UCSD-AML1 (cell line): ENCODE measurements around the gene KCNH8.

Experiments
- DNase-seq: peaks from one replicate; lab custom pipeline; 2025; ENCODE audit not compliant: unreplicated experiment; lab: John Stamatoyannopoulos, UW

KCNH8 gene

DNA sequence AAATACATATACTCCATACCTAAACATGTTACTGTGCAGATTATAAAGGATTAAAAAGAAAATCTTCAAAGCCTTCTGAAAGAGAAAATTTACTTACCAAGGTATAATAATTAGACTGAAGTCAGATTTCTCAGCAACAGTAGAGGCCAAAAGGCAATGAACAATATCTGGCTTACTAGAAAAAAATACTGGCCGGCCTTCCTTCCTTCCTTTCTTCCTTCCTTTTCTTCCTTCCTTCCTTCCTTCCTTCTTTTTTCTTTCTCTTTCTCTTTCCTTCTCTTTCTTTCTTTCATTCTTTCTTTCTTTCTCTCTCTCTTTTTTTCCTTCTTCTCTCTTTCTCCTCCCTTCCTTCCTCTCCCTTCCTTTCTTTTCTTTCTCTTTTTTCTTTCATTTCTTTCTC, 209.6 kb downstream of the KCNH8 start:
- DNase-seq = no peak

DNA sequence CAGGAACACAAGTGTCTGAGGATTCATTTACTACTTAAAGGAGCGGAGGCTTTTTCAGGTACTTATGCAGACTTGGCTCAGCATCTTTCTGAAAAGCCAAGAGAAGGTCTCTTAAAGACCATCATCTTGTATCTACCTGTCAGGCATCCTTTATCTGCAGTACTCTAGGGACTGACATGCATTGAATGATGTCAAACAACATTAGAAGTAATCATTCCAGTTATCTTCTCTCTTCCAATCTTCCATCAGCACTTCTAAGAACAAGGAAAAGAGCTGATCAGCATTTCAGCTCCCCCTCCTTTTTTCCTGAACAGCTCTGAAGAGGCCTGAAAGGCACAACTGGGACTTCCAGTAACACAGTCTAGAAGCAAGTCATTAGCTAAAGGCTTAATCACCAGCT, 214.8 kb downstream of the KCNH8 start:
- DNase-seq = no peak

DNA sequence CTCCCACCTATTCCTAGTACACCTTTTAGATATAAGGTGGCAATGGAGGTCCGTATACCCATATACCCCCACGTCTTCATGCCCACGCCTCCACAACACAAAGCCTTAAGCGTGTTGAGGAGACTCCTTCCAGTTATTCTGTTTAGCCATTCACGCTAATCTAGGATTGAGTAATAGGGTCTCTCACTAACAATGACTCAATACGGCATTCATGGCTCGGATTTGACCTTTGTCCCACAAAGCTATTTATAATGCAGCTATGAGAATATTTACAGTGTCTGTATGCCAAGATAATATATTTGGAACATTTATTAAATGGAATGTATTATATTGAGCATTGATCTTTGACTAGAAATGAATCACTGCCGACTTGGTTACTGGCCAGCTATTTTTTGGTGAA, 215.8 kb downstream of the KCNH8 start:
- no peak for DNase-seq

DNA sequence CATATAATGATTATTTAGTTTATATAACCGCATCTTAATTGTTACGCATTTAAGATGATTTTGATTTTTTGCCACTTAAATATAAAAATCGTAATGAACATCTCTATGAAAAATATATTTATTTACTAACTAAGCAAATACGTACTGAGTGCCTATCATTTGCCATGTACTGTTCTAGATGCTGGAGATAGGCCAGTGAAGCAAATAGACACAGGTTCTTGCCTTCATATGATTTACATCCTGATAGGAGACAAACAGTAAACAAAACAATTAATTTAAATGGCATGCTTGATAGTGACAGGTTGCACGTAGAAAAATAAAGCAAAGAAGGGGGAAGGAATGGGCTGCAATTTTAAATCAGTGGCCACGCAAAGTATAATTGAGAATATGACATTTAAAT, 217.2 kb downstream of the KCNH8 start:
- no peak for DNase-seq

DNA sequence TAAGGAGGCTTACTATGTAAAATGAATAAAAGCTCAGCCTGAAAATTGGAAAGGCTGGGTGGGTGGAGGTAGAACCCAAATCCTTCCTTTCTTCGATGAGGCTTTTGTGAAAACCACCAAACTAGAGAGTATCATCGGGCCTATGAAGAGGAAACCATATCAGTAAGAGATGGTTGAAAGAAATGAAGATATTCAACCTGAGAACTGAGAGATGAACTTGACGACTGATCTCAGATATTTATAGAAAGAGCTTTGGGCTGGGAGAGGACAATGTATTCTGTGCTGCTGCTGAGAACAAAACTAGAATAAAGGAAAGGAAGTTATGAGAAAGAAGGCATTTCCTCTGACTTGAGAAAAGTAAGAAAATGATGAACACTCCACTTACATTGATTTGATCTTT, 236.6 kb downstream of the KCNH8 start:
- no peak for DNase-seq

DNA sequence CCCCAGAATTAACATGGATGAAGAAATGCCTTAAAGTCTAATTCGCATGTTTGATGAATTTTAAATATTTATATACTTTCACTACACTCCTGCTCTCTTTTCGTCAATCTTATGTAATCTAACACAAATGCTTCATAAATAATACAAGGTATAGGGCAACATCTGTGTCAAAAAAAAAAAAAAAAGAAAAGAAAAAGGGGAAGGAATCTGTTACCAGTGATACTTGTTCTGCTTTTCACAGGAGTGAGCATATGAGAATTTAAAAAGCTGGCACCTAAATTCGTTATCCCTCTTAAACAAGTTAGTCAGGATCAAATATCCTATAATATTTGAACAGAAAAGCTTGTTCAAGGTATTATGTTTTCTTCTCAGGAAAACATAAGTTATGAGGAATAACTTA, 243.8 kb downstream of the KCNH8 start:
- no peak for DNase-seq

DNA sequence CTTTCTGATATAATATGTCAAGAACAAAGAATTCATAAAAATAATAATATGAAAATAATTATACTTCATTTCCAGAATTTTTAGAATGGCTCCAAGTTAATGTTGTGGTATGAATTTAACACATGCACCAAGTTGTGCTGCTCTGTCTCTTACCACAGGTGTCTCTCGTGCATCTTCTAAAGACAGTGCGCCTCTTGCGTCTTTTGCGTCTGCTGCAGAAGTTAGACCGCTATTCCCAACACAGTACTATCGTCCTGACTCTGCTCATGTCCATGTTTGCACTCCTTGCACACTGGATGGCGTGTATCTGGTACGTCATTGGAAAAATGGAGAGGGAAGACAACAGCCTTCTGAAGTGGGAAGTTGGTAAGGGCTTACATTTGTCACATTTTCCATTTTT, 246.6 kb downstream of the KCNH8 start:
- DNase-seq = no peak

DNA sequence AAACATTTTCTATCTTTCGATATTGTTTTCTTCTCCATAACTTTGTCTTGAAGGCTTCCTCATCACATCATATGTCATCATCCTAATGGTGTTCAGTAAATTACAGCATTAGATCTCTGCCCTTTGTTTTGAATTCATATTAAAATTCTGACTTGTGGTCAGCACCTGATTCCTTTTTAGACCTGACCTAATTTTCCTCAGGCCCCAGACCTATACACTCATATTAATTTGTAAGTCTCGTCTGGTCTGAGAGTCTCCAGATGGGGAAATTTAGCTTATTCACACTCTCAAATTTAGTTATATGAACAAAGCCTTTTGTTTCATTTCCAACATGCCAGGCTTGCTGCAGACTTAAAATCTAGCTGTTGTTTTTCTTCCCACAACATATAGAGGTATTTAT, 248.4 kb downstream of the KCNH8 start:
- DNase-seq = no peak

DNA sequence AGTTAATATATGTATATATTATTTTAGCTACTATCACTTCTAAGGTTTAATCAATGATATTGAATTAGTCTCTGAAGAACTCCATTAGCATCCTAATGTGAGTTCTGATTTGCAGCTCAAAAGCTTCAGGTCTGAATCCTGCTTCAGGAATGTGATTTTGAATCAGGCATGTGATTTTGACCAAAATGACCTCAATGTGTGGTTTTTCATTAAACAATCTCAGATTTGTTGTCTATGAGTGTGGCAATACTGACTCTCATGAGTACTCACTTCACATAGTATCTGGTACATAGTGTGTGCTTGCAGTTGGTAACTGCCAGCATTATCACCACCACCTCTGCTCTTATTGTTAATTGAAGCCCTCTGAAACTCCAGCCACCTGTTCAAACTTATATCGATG, 251.0 kb downstream of the KCNH8 start:
- DNase-seq = no peak

DNA sequence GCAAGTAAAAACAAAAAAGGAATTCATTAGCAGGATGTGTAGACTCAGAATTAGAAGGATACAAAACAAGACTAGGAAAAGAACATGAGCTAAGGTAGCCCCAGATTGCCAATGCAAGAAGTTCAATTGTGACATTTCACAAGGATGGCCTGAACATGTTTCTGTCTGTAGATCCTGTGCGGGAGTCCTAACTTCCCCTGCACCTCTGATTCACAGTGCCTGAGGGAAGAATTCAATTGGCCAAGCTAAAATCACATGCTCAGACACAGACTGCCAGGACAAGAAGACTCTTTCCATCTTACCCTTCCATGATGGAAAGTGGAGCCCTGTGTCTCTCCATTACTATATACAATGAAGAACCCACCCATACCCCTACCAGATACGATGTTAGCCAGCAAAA, 251.5 kb downstream of the KCNH8 start:
- DNase-seq = no peak

DNA sequence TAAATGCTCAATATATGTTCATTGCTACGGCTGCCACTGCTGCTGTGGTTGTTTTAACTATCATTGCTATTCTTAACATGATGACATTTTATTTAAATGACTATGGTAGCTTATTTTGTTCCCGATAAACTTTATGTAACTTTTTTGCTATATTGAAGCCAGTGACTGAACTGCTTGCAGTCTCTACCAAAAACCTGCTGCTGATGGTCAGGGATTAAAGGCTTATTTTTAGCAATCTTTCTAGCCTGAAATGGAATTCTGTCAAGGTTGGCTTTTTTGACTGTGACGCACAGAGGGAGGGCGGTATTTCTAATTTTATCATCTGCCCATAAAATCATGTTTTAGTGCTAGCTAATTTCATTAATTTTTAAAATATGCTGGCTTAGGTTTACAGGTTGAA, 271.8 kb downstream of the KCNH8 start:
- DNase-seq = no peak

DNA sequence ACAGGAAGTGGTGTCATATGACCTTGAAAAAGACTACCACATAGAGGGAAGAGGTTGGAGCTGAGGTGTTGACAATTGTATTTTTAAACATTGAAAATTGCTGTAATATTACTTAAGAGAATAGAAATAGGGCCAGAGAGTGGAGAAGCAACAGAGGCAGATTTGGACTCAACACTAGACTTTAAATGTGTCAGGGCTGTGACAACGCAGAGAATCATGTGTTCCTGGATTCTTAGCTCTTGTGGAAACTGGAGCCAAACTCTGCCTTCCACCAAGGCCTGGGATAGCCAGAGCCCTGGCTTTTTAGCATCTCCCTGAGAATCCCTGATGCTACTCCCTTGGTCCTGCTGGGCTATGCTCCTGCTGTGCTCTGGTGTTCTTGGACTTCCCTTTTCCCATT, 277.5 kb downstream of the KCNH8 start:
- no peak for DNase-seq

DNA sequence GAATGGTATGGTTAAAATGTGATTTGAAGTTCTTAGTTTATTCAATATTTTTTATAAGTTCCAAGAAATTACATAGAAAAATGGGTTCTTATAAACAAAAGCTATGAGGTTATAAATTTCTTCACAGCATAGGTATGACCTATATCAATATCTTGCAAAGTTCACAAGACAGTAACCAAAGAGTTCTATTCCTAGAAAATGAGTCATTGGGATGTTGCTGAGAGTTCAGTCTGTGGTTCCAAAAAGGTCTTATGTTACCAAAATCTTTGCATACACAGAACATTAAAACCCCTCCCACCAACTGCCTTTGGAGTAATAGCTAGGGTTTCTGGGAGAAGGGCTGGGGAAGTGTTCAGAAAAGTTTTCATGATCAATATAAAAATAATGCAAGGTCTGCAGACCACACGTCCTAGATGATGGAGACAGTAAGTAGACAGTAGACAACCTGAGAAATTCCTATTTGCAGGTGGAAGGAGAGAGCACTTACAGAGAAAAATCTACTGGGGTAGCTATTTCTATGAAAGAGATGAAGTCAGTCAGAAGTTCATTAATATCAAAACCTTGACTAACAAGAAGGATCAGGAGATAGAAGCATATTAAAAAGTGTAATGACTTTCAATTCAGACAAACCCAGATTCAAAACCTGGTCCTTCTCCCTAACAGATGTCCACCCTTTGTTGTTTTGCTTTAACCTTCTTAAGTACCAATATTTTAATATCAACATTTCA, 279.3 kb downstream of the KCNH8 start:
- DNase-seq = no peak

DNA sequence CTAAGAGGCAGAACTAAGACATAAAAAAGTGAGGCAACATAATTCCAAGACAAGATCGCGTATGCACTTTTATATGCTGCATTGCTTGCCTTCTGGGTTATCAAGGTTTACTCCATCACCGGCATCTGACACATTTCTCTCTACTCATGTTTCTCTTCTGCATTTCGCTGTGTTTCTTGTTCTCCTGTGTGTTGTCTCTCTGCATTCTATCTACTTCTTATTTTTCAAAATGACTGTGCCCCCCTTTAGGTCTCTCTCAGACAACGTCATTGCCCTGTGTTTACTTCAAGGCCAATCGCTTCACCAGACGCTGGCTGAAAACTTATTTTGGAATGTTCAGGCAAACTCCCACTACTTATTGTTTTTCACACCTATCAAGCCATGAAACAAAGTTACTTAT, 280.4 kb downstream of the KCNH8 start:
- DNase-seq = no peak

DNA sequence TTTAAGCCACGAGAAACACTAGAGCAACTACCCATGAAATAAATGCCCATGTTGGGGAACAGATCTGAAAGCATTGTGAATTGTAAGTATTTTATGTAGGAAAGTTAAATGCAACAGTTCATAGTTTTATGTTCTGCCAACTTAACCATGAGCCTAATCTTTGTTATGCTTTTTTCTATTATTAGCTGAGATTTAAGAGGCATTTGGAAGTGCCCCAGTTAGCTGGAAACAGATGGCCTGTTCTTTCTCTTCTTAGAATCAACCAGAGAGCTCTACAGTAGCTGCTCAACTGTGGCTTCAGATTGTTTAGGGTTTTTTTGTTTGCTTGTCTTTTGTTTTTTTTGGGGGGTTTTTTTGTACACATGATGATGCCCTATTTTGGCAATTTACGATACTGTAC, 284.4 kb downstream of the KCNH8 start:
- DNase-seq = no peak

DNA sequence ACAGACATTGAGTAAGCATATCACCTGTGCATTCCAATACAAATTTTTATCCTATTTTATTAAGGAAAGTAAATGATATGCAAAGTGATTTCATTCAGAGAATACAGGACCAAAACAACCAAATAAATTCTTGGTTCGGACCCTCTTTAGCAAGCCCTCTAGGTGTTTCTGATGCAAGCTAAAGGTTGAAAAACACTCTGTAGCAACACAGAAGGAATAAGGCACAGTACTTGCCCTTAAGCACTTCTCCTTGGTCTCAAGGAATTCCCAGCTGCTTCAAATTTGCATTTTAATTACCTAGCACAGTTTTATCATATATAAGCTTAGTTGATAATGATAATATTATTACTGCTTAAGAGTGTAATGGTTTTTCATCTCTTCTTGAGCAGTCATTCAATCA, 288.4 kb downstream of the KCNH8 start:
- DNase-seq = no peak

DNA sequence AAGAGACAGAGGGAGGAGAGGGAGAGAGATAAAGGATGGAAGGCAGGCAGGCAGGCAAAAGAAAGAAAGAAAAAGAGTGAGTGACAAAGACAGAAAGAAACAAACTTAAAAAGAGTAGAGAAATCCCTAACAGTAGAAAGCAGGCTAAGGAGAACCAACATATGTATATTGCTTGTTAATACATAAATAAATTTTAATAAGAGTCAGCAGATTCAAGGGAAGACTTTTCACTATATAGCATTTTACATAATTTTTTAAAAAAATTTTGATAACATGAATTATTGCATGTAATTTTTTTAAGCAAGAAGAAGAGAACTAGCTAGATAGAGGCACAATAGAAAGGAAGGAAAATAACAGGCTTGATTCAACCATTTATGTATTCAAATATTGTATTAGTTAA, 291.6 kb downstream of the KCNH8 start:
- no peak for DNase-seq

DNA sequence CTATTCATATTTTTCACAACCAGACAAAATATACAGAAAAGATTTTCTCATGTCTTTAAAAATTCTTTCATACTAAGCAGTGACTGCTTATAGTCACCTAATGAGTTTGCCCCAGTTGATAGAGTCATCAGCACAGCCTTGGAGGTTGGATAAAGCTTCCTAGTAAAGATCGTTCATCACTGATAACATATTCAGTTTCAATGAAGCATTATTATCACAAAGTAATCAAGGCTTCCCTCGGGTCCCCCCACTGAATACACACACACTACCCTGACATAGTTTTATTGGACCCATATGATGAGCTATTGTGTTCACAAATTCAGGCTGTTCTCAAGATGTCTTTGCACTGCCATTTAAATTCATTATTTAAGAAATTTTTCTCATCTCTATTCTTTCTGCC, 297.8 kb downstream of the KCNH8 start:
- no peak for DNase-seq

DNA sequence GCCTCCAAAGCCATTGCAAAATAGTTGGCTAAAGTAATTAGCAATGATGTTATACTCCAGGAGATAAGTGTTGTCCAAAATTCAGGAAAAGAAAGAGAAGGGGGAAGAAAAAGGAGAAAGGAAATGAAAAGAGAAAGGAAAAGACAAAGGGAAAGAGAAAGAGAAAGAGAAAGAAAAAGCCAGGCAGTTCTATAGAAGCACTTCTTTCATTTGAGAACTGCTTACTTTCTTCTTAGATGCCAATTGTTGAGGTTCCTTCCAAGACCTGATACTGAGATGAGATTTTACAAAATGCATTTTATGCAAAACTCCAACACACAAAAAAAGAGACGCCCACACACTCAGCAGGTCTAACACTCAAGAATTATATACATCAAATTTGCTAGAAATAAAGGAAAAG, 298.4 kb downstream of the KCNH8 start:
- DNase-seq = no peak

DNA sequence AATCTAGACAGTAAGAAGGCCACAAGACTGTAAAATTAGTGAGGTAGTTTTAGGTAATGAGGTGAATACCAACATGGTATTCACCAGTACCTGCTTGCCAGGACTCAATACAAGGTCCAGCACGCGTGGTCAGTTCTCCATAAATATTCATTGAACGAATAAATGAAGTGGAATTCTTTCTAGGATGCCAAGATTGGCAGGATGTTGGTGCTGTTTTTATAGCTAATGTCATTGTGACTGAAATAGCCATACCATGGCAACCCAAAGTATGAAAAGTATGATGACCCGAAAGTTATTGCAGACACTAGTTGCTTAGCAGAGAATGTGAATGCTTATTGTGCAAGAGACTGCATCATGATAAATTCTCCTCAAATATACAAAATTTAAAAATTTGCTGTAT, 307.2 kb downstream of the KCNH8 start:
- no peak for DNase-seq

DNA sequence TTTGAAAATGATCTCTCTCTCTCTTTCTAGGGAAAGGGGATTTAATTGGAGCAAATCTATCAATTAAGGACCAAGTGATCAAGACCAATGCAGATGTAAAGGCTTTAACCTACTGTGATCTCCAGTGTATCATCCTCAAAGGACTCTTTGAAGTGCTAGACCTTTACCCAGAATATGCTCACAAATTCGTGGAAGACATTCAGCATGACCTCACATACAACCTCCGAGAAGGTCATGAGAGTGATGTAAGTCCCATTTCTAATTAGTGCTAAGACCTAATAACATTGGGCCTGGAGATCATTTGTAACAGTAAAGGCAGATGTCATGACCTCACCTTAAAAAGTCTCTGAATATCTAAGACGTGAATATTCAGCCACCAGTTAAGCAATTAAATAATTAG, 308.4 kb downstream of the KCNH8 start:
- no peak for DNase-seq

DNA sequence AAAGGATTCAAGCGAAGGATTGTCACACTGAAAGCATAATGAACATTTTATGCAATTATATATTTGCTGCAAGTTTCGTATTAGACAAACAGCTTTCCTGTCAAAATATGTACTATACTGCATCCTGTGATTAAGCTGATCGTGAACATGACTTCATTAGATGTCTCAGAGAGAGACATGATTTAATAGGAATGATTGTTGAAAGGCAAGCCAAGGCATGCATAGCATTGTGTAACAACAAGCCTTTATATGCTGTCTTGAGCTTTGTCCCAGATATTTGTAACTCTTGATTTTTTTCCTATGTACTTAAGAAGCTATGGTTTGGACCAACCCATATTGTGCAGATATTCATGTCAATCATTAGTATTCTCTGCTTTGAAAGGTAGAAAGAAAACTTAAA, 309.1 kb downstream of the KCNH8 start:
- DNase-seq = no peak

DNA sequence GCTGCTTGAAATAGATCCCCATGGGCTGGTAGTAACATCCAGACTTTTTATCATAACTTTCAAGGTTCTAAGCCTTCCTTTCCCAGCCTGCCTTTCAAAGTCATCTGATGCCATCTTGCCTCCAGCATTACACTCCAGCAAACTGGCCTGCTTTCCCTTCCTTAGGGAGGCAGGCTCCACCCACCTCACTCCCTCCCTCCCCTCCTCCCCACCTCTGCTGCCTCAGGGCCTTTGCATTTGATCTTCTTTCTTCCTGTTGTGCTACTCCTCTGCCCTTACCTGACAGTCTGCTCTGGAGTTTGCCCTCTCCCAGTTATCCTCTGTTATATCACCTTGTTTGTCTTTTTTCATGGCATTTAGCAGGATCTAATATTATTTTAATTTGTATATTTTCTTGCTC, 319.5 kb downstream of the KCNH8 start:
- no peak for DNase-seq

DNA sequence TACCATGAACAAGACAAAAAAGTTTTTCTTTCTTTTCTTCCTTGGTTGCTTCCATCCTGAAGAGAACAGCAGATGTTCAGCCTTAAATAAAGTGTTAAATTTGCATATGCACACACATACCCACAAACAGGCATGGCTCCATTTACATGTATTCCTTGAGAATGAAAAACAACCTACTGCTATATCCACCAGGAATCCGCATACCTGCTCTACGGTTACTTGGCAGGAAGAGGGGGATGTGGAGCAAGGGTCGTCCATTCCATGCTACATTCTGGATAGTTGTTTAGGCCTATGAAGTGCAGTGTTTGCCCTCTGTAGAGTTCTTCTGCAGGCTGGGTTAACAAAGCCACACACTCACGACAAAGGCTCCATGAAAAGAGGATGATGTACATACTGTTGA, 322.8 kb downstream of the KCNH8 start:
- DNase-seq = no peak
